ENCODE results near the gene ABHD12.

Gene ABHD12

DNA sequence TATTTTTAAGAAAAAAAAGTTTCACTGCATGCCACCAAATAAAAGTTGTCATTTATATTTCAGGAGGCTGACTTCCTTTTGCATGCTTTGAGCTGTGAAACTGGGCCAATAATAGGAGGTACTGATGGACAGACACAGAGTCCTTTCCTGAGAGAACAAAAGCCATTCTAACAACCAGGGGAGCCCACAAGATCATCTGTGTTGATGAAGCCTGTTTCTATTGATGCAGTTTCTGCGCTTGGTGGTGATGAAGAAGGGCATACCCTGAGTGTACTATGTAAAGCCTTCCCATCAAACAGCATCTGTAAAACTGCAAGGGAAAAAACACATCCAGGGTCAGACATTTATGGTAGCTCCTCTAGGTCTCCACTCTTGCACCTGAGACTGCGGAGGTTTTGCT lies 34.8 kb downstream of the ABHD12 start:
- no peak overlapping the region for H3K4me3 ChIP-seq (ENCODE audit: control insufficient read depth, low read depth, low read length)
- DNase-seq (ENCODE audit: low read depth), result no peak
- TF ChIP-seq CTCF (conservative IDR thresholded peaks at IDR 0.05; ENCODE audit: control insufficient read depth, insufficient read depth, low read depth, low read length), result no peak

- no peak overlapping the region for H3K4me3 ChIP-seq (ENCODE audit: control insufficient read depth, low read depth, low read length)
- no peak for TF ChIP-seq CTCF (conservative IDR thresholded peaks at IDR 0.05; ENCODE audit: control insufficient read depth, insufficient read depth, low read depth, low read length)
- no peak for DNase-seq (ENCODE audit: low read depth)
These were observed 35.5 kb downstream of the ABHD12 start for GRCh38 chr20:25355011-25355595.

- DNase-seq (ENCODE audit: low read depth), result no peak
- H3K4me3 ChIP-seq (ENCODE audit: control insufficient read depth, low read depth, low read length), result no peak overlapping the region
- no peak for TF ChIP-seq CTCF (conservative IDR thresholded peaks at IDR 0.05; ENCODE audit: control insufficient read depth, insufficient read depth, low read depth, low read length)
These were observed 36.6 kb downstream of the ABHD12 start for GRCh38 chr20:25353747-25354705.

DNA sequence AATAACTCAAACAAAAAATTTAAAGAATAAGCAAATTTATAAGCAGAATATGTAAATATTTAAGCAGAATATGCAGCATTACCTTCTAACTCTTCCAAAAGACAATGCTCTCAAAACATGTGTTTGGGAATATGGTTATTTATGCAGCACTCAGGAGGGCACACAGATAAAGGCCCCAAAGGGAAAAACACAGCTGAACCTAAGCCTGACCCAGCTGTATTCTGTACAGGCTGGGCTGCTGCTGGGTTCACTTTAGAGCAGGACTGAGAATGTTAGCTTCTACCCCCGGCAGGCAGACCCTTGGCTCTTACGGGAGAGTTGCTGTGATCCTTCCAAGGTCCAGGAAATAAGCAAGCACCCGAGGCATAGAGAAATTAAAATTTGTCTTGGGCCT lies 37.3 kb downstream of the ABHD12 start:
- no peak for TF ChIP-seq CTCF (conservative IDR thresholded peaks at IDR 0.05; ENCODE audit: control insufficient read depth, insufficient read depth, low read depth, low read length)
- no peak overlapping the region for H3K4me3 ChIP-seq (ENCODE audit: control insufficient read depth, low read depth, low read length)
- no peak for DNase-seq (ENCODE audit: low read depth)

- H3K4me3 ChIP-seq (ENCODE audit: control insufficient read depth, low read depth, low read length), result no peak overlapping the region
- TF ChIP-seq CTCF (conservative IDR thresholded peaks at IDR 0.05; ENCODE audit: control insufficient read depth, insufficient read depth, low read depth, low read length), result no peak
- no peak for DNase-seq (ENCODE audit: low read depth)
These were observed 37.9 kb downstream of the ABHD12 start for GRCh38 chr20:25352746-25353145.

- no peak for TF ChIP-seq CTCF (conservative IDR thresholded peaks at IDR 0.05; ENCODE audit: control insufficient read depth, insufficient read depth, low read depth, low read length)
- DNase-seq (ENCODE audit: low read depth), result no peak
- H3K4me3 ChIP-seq (ENCODE audit: control insufficient read depth, low read depth, low read length), result no peak overlapping the region
These were observed 39.6 kb downstream of the ABHD12 start for GRCh38 chr20:25351024-25351360.

Measured in fibroblast of mammary gland (primary cell).